Adrenal gland (tissue), 12 donors: ENCODE measurements around the gene HEMK1. TPM values are rescaled to one million over a fixed set of nuclear protein-coding genes. Genes with fewer than 3 reads are reported as not detected.

Experiments used
- DNase-seq, 7 donors: peaks; one replicate each; pipeline ENCODE4 v3.0.0-alpha.2; 2019 to 2020
- H3K27ac ChIP-seq, 5 donors: fragments of 200-600 bp; sonication (generic) in 4 of 5; 1 replicate in 3 of 5; 2 replicates in 2 of 5; pipeline versions ENCODE4 v1.5.1 to v1.8.0; 2016 to 2020; ENCODE audit warnings: mild to moderate bottlenecking in 1 of 5
- H3K27me3 ChIP-seq: fragments of 200-600 bp; 2 replicates; pipeline ENCODE4 v1.8.0; 2021
- H3K36me3 ChIP-seq, 2 donors: fragments of 200-600 bp; replicated peaks in 1 of 2; 1 replicate in 1 of 2; 2 replicates in 1 of 2; pipeline versions ENCODE4 v1.5.1 to v1.8.0; 2018 to 2022
- H3K4me1 ChIP-seq, 2 donors: fragments of 200-600 bp; replicated peaks in 1 of 2; 1 replicate in 1 of 2; 2 replicates in 1 of 2; pipeline versions ENCODE4 v1.5.1 to v1.8.0; 2018 to 2021
- H3K4me3 ChIP-seq, 4 donors: fragments of 200-600 bp; sonication (generic) in 3 of 4; one replicate each; pipeline ENCODE4 v1.5.1; 2016 to 2018
- H3K9me3 ChIP-seq, 3 donors: fragments of 200-600 bp; sonication (generic) in 1 of 3; replicated peaks in 1 of 3; 1 replicate in 2 of 3; 2 replicates in 1 of 3; pipeline versions ENCODE4 v1.5.1 to v1.8.0; 2016 to 2021
- POLR2A ChIP-seq, 2 donors: fragments of 450-650 bp; IDR thresholded peaks; one replicate each; pipeline ENCODE4 v1.6.1; 2017; ENCODE audit warnings: antibody characterized with exemption in 2 of 2, mild to moderate bottlenecking in 2 of 2, moderate library complexity in 1 of 2
- WGBS, 4 donors: extraction: QIAGEN DNeasy Blood & Tissue Kit in 2 of 4; methylation state at CpG; one replicate each; pipeline versions ENCODE4 v1.1.5 to v1.1.7; 2013 to 2017; 5-methylcytosine and 5-hydroxymethylcytosine counted together
- intact Hi-C, 2 donors: fragments of 100-400 bp; cut with DNase I; formaldehyde crosslinking; loops; one replicate each; pipeline versions ENCODE4 v1.14.1 to v1.15.0; 2022 to 2023
- polyA plus RNA-seq, 3 donors: library from polyadenylated mRNA; stranded (reverse); fragments of 200-250 nt in 2 of 3; fragments of 350-450 nt in 1 of 3; fragmentation: Illumina TruSeq in 1 of 3; extraction: RNeasy Lipid Tissue Mini Kit (QIAGEN cat#74804) in 1 of 3; gene quantifications; one replicate each; pipeline ENCODE4 v1.2.3, GENCODE V29; 2013 to 2014
- total RNA-seq, 9 donors: library from RNA; depleted of rRNA in 4 of 9; stranded (reverse); fragments of >200 nt in 4 of 9; fragments of 120-200 nt in 1 of 9; fragmentation: NEBNext Ultra II Directional in 1 of 9; extraction: Animal tissue kit (Norgen Biotek cat#: 25700) in 1 of 9; gene quantifications; one replicate each; pipeline versions ENCODE4 v1.1.0 to v1.2.4, GENCODE V29; 2013 to 2023
- TF ChIP-seq, protein P1 (sequence below), 6 experiments: fragments of 450-650 bp in 4 of 6; fragments of 200-600 bp in 2 of 6; sonication (generic) in 1 of 6; IDR thresholded peaks; 1 replicate in 5 of 6; 2 replicates in 1 of 6; pipeline versions ENCODE4 v1.5.1 to v1.8.0; 2016 to 2021; ENCODE audit warnings: antibody characterized with exemption in 6 of 6, mild to moderate bottlenecking in 2 of 6, moderate library complexity in 1 of 6
- donor health status: healthy with polysubstance abuse.
- donor health status: Bipolar disorder and iron deficiency.
- donor health status: DM: yes; HTN: yes; CAD: no.
- donor health status: DM: no; HTN: no; CAD: no.
- donor health status: DM: no; HTN: no; CAD: no.
- donor health status: DM: yes; HTN: yes; CAD: no.

Gene HEMK1
- total and polyA plus RNA-seq, 12 donors: 9.1 to 46.4 (median 19.0) TPM

GRCh38 chr3:50575372-50575771 lies 6.0 kb downstream of the HEMK1 start:
- Histone ChIP-seq H3K27me3 (no peaks in the 10 kb centered on the region), H3K36me3 (peaks cover 0 to 11% of the 10 kb centered on the region in 2 donors), H3K9me3 (no peaks in the 10 kb centered on the region), H3K4me3 (no peak overlapping the region), H3K27ac (no peak overlapping the region), H3K4me1 (peaks cover 0 to 2% of the 10 kb centered on the region in 2 donors)
- intact Hi-C loops: no loop called here
- DNase-seq: no peak
- no peak for TF ChIP-seq POLR2A (IDR thresholded peaks at IDR 0.05)
- TF ChIP-seq, protein P1, sequence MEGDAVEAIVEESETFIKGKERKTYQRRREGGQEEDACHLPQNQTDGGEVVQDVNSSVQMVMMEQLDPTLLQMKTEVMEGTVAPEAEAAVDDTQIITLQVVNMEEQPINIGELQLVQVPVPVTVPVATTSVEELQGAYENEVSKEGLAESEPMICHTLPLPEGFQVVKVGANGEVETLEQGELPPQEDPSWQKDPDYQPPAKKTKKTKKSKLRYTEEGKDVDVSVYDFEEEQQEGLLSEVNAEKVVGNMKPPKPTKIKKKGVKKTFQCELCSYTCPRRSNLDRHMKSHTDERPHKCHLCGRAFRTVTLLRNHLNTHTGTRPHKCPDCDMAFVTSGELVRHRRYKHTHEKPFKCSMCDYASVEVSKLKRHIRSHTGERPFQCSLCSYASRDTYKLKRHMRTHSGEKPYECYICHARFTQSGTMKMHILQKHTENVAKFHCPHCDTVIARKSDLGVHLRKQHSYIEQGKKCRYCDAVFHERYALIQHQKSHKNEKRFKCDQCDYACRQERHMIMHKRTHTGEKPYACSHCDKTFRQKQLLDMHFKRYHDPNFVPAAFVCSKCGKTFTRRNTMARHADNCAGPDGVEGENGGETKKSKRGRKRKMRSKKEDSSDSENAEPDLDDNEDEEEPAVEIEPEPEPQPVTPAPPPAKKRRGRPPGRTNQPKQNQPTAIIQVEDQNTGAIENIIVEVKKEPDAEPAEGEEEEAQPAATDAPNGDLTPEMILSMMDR (IDR thresholded peaks at IDR 0.05): no peak
- WGBS, 4 donors: 91 to 96% (median 93%) methylated on average over 6 of the region's 6 CpGs

- Histone ChIP-seq H3K9me3 (no peaks in the 10 kb centered on the region), H3K27ac (no peak overlapping the region), H3K4me3 (no peak overlapping the region), H3K27me3 (no peaks in the 10 kb centered on the region), H3K36me3 (peaks cover 0 to 11% of the 10 kb centered on the region in 2 donors), H3K4me1 (no peaks in the 10 kb centered on the region)
- DNase-seq: no peak
- WGBS, 4 donors: 75 to 99% (median 96%) methylated on average over 2 of the region's 2 CpGs
- no peak for TF ChIP-seq POLR2A (IDR thresholded peaks at IDR 0.05)
- TF ChIP-seq, protein P1 (IDR thresholded peaks at IDR 0.05): no peak
- intact Hi-C loops: no loop called here
Observed at GRCh38 chr3:50577348-50577747, 8.0 kb downstream of the HEMK1 start.

GRCh38 chr3:50580683-50581458 lies 11.5 kb downstream of the HEMK1 start:
- Histone ChIP-seq H3K36me3 (peaks cover 0 to 11% of the 10 kb centered on the region in 2 donors), H3K27me3 (no peaks in the 10 kb centered on the region), H3K4me3 (no peak overlapping the region), H3K4me1 (no peaks in the 10 kb centered on the region), H3K9me3 (no peaks in the 10 kb centered on the region), H3K27ac (no peak overlapping the region)
- 52 to 86% (median 73%) methylated on average over 7 to 9 of the region's 9 CpGs for WGBS, 4 donors
- TF ChIP-seq, protein P1 (IDR thresholded peaks at IDR 0.05): no peak
- no peak for TF ChIP-seq POLR2A (IDR thresholded peaks at IDR 0.05)
- DNase-seq: peak in 2 of 7 donors; percentile 47 to 55
- intact Hi-C loops: no loop called here

DNA sequence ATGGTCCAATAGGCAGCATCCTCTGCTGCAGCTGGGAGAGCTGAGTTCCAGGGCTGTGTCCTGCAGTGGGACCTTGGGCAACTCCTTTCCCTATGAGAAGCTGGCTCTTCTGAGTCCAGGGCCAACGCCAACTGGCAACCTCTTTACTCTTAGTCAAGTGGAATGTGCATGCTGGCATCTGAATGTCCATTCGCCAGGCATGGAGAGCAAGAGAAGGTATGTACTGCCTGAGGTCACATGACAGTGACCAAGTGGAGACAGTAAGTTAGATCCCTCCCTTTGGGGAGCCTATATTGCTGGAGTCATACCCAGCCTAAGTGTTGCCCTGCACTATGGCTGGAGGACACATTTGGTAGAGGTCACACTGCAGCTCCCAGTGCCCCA lies 12.1 kb downstream of the HEMK1 start:
- DNase-seq: no peak
- Histone ChIP-seq H3K36me3 (peaks cover 0 to 11% of the 10 kb centered on the region in 2 donors), H3K27ac (no peak overlapping the region), H3K4me3 (no peak overlapping the region), H3K4me1 (no peaks in the 10 kb centered on the region), H3K9me3 (no peaks in the 10 kb centered on the region), H3K27me3 (no peaks in the 10 kb centered on the region)
- intact Hi-C loops: no loop called here
- no peak for TF ChIP-seq POLR2A (IDR thresholded peaks at IDR 0.05)
- WGBS, 4 donors: 92 to 100% (median 97%) methylated on average over 2 of the region's 2 CpGs

DNA sequence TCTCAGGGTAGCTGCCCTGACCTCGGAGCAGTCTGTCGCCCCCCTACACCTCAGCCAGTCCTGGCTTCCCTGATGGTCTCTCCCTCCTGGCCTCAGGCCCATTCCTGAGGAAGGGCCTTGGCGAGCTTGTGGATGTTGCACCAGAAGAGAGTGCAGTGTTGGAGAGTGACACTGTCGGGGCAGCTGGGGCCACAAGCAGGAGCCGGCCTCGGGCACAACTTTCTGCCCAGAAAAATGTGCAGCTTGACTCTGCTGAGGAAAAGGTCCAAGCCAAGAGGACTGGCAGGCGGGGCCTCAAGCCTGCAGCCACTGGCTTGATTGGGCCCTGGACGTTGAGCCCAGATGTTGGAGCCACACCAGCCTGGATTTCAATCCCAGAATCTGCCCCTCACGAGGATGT lies 12.8 kb downstream of the HEMK1 start:
- peaks cover 0 to 9% of the 10 kb centered on the region in 2 donors for H3K36me3 ChIP-seq
- no peaks in the 10 kb centered on the region for H3K4me1 ChIP-seq
- no peak overlapping the region for H3K27ac ChIP-seq

More for the DNA sequence above, 12.8 kb downstream of the HEMK1 start:
- Histone ChIP-seq H3K9me3 (no peaks in the 10 kb centered on the region), H3K27me3 (no peaks in the 10 kb centered on the region), H3K4me3 (no peak overlapping the region)
- TF ChIP-seq, protein P1 (IDR thresholded peaks at IDR 0.05): no peak
- DNase-seq: peak in 1 of 7 donors; percentile 43
- intact Hi-C loops: no loop called here
- 53 to 77% (median 61%) methylated on average over 6 to 9 of the region's 9 CpGs for WGBS, 4 donors
